ENCODE results near the gene LRRC7. TPM values are rescaled to one million over a fixed set of nuclear protein-coding genes. Genes with fewer than 3 reads are reported as not detected.
"Not testable (repeated sequence)": the region's sequence is repeated elsewhere in the genome, so short reads cannot be mapped to it uniquely, and the experiment has no call there.

The LRRC7 gene
- total and polyA plus RNA-seq, 8 donors: 0.12 to 2.2 (median 0.90) TPM

- Histone ChIP-seq H3K4me1 (no peaks in the 10 kb centered on the region), H3K36me3 (no peaks in the 10 kb centered on the region), H3K9me3 (no peaks in the 10 kb centered on the region), H3K27me3 (no peaks in the 10 kb centered on the region), H3K4me3 (no peak overlapping the region), H3K27ac (no peak overlapping the region)
- ATAC-seq: no peak
- no peak for DNase-seq
- no peak for FAIRE-seq
- 60 to 64% methylated on average over 3 of the region's 3 CpGs for WGBS, 2 donors
- TF ChIP-seq CTCF (IDR thresholded peaks at IDR 0.05): no peak
- intact Hi-C loops (cut with DNase I): no loop called here
Measured at GRCh38 chr1:70042090-70042731, 474.5 kb downstream of the LRRC7 start.

- no peak overlapping the region for H3K27ac ChIP-seq
- no peaks in the 10 kb centered on the region for H3K27me3 ChIP-seq
- FAIRE-seq: no peak
- no peak overlapping the region for H3K4me3 ChIP-seq
- no peak for DNase-seq
- TF ChIP-seq CTCF (IDR thresholded peaks at IDR 0.05): no peak
- H3K4me1 ChIP-seq: no peaks in the 10 kb centered on the region
- H3K9me3 ChIP-seq: no peaks in the 10 kb centered on the region
- intact Hi-C loops (cut with DNase I): no loop called here
- ATAC-seq: no peak
- no peaks in the 10 kb centered on the region for H3K36me3 ChIP-seq
Measured at GRCh38 chr1:70043804-70044203, 476.1 kb downstream of the LRRC7 start.

GRCh38 chr1:70044832-70045231 is 477.1 kb downstream of the LRRC7 start:
- DNase-seq: no peak
- Histone ChIP-seq H3K27ac (no peak overlapping the region), H3K4me1 (no peaks in the 10 kb centered on the region), H3K9me3 (no peaks in the 10 kb centered on the region), H3K27me3 (no peaks in the 10 kb centered on the region), H3K4me3 (no peak overlapping the region), H3K36me3 (no peaks in the 10 kb centered on the region)
- FAIRE-seq: no peak
- no peak for TF ChIP-seq CTCF (IDR thresholded peaks at IDR 0.05)
- intact Hi-C loops (cut with DNase I): no loop called here
- ATAC-seq: no peak
- 85 to 91% methylated on average over 2 of the region's 2 CpGs for WGBS, 2 donors

- FAIRE-seq; intact Hi-C loops (cut with DNase I); ATAC-seq; DNase-seq; H3K27me3 ChIP-seq; H3K4me3 ChIP-seq; H3K36me3 ChIP-seq; H3K4me1 ChIP-seq; H3K27ac ChIP-seq; H3K9me3 ChIP-seq: not testable (repeated sequence)
- 86 to 100% methylated on average over 1 of the region's 1 CpG for WGBS, 2 donors
Measured at GRCh38 chr1:70045581-70045980, 477.9 kb downstream of the LRRC7 start.

GRCh38 chr1:70048336-70049094 is 480.8 kb downstream of the LRRC7 start:
- no peaks in the 10 kb centered on the region for H3K9me3 ChIP-seq
- TF ChIP-seq CTCF (IDR thresholded peaks at IDR 0.05): no peak
- DNase-seq (no peak), ATAC-seq (no peak), FAIRE-seq (no peak)
- no peaks in the 10 kb centered on the region for H3K27me3 ChIP-seq
- WGBS, 2 donors: 7 to 42% methylated on average over 1 of the region's 1 CpG
- no peaks in the 10 kb centered on the region for H3K4me1 ChIP-seq
- no peaks in the 10 kb centered on the region for H3K36me3 ChIP-seq
- H3K4me3 ChIP-seq: no peak overlapping the region
- no peak overlapping the region for H3K27ac ChIP-seq
- intact Hi-C loops (cut with DNase I): no loop called here

All from pancreas (tissue), 10 donors.